Measurements from ENCODE around the gene CYP11A1.

Gene CYP11A1

DNA sequence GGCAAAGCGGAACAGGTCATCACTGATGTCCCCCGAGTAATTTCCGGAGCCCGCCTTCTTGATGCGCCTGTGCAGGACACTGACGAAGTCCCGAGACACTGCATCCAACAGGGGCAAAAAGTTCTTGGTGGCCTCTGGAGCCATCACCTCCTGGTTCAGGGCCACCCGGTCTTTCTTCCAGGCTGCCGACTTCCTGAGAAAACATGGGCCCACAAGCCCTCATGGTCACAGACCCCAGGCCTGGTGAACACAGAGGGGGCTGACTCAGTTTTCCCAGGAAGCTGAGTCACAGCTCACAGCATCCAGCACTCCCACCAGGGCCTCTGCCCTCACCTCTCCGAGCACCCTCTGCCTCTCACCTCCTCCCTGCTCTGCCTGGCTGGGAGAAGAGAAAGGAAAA, 22.4 kb downstream of the CYP11A1 start:
- H3K27ac ChIP-seq (ENCODE audit: insufficient read depth, low read depth, low read length, poor library complexity, severe bottlenecking): no peak overlapping the region
- no peaks in the 10 kb centered on the region for H3K27me3 ChIP-seq (ENCODE audit: control insufficient read depth, insufficient read depth, low read length, poor library complexity, severe bottlenecking)
- no peak overlapping the region for H3K4me3 ChIP-seq (ENCODE audit: insufficient read depth, low read depth, low read length)
- H3K9me3 ChIP-seq (ENCODE audit: control insufficient read depth, low read length): no peaks in the 10 kb centered on the region
- WGBS, 2 experiments: 92 to 94% methylated on average over 10 of the region's 10 CpGs
- H3K4me1 ChIP-seq (ENCODE audit: control insufficient read depth, insufficient read depth, low read length): no peaks in the 10 kb centered on the region
- H3K36me3 ChIP-seq (ENCODE audit: control insufficient read depth, insufficient read depth, low read length): no peaks in the 10 kb centered on the region

DNA sequence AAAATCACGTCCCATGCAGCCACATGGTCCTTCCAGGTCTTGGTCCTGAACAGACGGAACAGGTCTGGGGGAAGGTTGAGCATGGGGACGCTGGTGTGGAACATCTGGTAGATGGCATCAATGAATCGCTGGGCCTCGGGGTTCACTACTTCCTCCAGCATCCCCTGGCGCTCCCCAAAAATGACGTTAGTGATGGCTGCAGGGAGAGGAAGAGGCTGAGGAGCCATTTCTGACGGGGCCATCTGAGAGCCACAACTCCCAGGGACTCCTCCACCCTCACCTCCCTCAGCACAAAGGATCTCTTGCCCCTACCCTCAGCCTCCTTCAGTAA, 23.7 kb downstream of the CYP11A1 start:
- Histone ChIP-seq H3K9me3 (ENCODE audit: control insufficient read depth, low read length) (no peaks in the 10 kb centered on the region), H3K4me1 (ENCODE audit: control insufficient read depth, insufficient read depth, low read length) (no peaks in the 10 kb centered on the region), H3K36me3 (ENCODE audit: control insufficient read depth, insufficient read depth, low read length) (no peaks in the 10 kb centered on the region), H3K27me3 (ENCODE audit: control insufficient read depth, insufficient read depth, low read length, poor library complexity, severe bottlenecking) (no peaks in the 10 kb centered on the region), H3K4me3 (ENCODE audit: insufficient read depth, low read depth, low read length) (no peak overlapping the region), H3K27ac (ENCODE audit: insufficient read depth, low read depth, low read length, poor library complexity, severe bottlenecking) (no peak overlapping the region)
- 91 to 95% methylated on average over 8 of the region's 8 CpGs for WGBS, 2 experiments

DNA sequence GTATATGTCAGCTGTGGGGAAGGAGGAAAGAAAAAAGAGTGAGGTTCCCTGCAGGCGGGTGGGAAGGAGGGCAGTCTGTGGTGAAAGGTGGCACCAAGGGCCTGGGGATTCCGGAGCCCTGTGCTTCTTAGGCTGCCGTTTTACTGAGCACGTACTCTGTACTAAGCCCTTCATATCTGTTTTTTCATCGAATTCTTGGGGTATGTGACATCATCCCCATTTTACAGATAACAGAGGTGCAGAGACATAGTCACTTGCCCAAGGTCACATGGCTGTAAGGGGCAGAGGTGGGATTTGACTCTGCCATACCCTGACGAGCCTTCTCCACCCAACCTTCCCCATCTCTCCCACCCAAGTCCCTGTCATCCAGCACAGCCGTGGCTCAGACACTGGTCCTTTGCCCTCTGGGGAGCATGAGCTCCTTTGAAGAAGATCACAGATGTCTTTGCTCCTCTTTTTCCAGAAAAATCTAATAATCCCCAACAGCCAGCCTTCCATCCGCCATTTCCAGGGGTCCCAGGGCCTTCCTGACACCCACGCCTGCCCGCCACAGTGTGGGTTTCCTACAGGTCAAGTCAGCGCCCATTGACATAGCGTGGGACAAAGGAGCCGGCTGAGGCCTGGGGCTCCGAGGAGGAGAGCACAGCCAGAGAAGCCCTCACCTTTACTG, 24.2 kb downstream of the CYP11A1 start:
- no peaks in the 10 kb centered on the region for H3K4me1 ChIP-seq (ENCODE audit: control insufficient read depth, insufficient read depth, low read length)
- H3K9me3 ChIP-seq (ENCODE audit: control insufficient read depth, low read length): no peaks in the 10 kb centered on the region
- WGBS, 2 experiments: 94% methylated on average over 14 of the region's 14 CpGs
- H3K4me3 ChIP-seq (ENCODE audit: insufficient read depth, low read depth, low read length): no peak overlapping the region
- H3K27ac ChIP-seq (ENCODE audit: insufficient read depth, low read depth, low read length, poor library complexity, severe bottlenecking): no peak overlapping the region
- H3K27me3 ChIP-seq (ENCODE audit: control insufficient read depth, insufficient read depth, low read length, poor library complexity, severe bottlenecking): no peaks in the 10 kb centered on the region
- H3K36me3 ChIP-seq (ENCODE audit: control insufficient read depth, insufficient read depth, low read length): no peaks in the 10 kb centered on the region

DNA sequence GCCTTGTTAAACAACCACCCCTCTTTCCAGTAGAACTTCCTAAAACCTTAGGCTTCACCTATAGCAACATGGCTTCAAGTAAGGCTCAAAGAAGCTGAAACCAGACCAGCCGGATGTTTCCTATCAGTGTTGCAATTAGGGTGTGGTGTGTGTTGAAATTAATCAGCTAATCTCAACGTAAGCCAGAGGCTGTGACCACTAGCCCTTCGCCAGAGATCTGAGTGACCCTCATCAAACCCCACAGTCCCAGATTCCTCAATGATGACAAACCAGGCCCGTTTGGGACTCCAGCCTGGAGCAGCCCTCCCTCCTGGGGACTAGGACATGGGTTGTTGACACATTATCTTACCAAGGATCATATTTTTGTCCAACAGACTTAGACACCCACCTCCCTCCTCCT, 27.3 kb downstream of the CYP11A1 start:
- no peaks in the 10 kb centered on the region for H3K9me3 ChIP-seq (ENCODE audit: control insufficient read depth, low read length)
- no peaks in the 10 kb centered on the region for H3K27me3 ChIP-seq (ENCODE audit: control insufficient read depth, insufficient read depth, low read length, poor library complexity, severe bottlenecking)
- H3K4me3 ChIP-seq (ENCODE audit: insufficient read depth, low read depth, low read length): no peak overlapping the region
- H3K27ac ChIP-seq (ENCODE audit: insufficient read depth, low read depth, low read length, poor library complexity, severe bottlenecking): no peak overlapping the region
- no peaks in the 10 kb centered on the region for H3K36me3 ChIP-seq (ENCODE audit: control insufficient read depth, insufficient read depth, low read length)
- 84 to 88% methylated on average over 4 of the region's 4 CpGs for whole genome bisulfite sequencing, 2 experiments
- H3K4me1 ChIP-seq (ENCODE audit: control insufficient read depth, insufficient read depth, low read length): no peaks in the 10 kb centered on the region

DNA sequence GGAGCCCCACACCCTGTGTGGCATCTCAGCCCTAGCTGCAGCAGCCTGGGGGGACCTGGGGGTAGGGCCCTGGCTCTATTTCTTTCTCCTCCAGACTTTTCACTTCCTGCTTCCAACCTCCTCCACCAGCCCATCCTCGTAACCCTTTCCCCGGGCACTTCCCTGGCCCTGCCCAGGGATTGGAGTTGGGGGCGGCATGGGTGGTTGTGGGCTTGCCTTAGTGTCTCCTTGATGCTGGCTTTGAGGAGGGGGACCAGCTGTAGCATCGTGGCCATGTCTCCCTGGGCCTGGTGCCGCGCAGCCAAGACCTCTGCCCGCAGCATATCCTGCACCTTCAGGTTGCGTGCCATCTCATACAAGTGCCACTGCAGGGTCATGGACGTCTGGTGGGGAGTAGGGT, 28.1 kb downstream of the CYP11A1 start:
- Histone ChIP-seq H3K27ac (ENCODE audit: insufficient read depth, low read depth, low read length, poor library complexity, severe bottlenecking) (no peak overlapping the region), H3K27me3 (ENCODE audit: control insufficient read depth, insufficient read depth, low read length, poor library complexity, severe bottlenecking) (no peaks in the 10 kb centered on the region), H3K36me3 (ENCODE audit: control insufficient read depth, insufficient read depth, low read length) (no peaks in the 10 kb centered on the region), H3K9me3 (ENCODE audit: control insufficient read depth, low read length) (no peaks in the 10 kb centered on the region), H3K4me3 (ENCODE audit: insufficient read depth, low read depth, low read length) (no peak overlapping the region), H3K4me1 (ENCODE audit: control insufficient read depth, insufficient read depth, low read length) (no peaks in the 10 kb centered on the region)
- 92 to 95% methylated on average over 9 of the region's 9 CpGs for WGBS, 2 experiments

DNA sequence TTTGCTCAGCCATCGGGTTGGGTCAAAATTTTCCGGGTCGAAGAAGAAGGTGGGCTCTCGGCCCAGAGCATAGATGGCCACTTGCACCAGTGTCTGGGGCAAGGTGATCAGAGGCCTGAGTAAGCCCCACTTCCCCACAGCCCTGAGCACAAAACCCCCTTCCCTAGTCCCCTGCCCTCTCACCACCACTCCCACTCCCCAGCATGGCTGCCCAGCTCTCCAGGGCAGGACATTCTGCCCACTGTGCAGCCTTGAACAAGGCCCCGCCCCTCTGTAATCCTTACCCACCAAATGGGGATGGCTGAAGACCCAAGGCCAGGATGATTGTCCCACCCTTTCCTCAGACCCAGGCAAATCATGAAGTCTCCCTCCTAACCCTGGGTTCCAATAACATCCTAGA, 28.8 kb downstream of the CYP11A1 start:
- Histone ChIP-seq H3K27me3 (ENCODE audit: control insufficient read depth, insufficient read depth, low read length, poor library complexity, severe bottlenecking) (no peaks in the 10 kb centered on the region), H3K4me1 (ENCODE audit: control insufficient read depth, insufficient read depth, low read length) (no peaks in the 10 kb centered on the region), H3K36me3 (ENCODE audit: control insufficient read depth, insufficient read depth, low read length) (no peaks in the 10 kb centered on the region), H3K9me3 (ENCODE audit: control insufficient read depth, low read length) (no peaks in the 10 kb centered on the region), H3K4me3 (ENCODE audit: insufficient read depth, low read depth, low read length) (no peak overlapping the region), H3K27ac (ENCODE audit: insufficient read depth, low read depth, low read length, poor library complexity, severe bottlenecking) (no peak overlapping the region)
- WGBS, 2 experiments: 95 to 96% methylated on average over 5 of the region's 5 CpGs

DNA sequence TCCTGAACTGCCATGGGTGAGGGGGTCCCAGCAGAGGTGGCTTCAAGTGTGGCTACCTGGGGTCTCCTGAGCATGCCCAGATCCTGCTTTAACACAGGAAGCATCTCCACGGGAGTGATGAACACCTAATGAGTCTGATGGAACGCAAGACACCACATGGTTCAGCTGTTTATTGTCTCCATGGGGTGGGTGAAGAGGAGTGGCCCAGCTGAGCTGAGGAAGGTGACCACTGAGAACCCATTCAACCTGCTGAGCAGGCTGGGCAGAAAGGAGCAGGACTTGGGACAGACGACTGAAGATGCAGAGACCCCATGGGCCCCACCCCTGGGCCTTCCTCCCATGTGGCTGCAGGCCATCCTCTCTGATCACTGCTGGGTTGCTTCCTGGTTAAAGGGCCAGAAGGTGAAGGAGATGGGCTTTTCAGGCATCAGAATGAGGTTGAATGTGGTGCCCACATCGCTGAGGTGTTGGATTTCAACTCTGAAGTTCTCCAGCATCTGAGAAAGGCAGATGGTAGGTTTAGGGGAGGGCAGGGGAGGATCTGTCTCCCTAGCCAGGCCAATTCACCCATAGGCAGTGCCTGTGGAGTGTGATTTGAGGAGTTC, 29.7 kb downstream of the CYP11A1 start:
- Histone ChIP-seq H3K27ac (ENCODE audit: insufficient read depth, low read depth, low read length, poor library complexity, severe bottlenecking) (no peak overlapping the region), H3K4me1 (ENCODE audit: control insufficient read depth, insufficient read depth, low read length) (no peaks in the 10 kb centered on the region), H3K4me3 (ENCODE audit: insufficient read depth, low read depth, low read length) (no peak overlapping the region), H3K36me3 (ENCODE audit: control insufficient read depth, insufficient read depth, low read length) (no peaks in the 10 kb centered on the region), H3K27me3 (ENCODE audit: control insufficient read depth, insufficient read depth, low read length, poor library complexity, severe bottlenecking) (no peaks in the 10 kb centered on the region), H3K9me3 (ENCODE audit: control insufficient read depth, low read length) (no peaks in the 10 kb centered on the region)
- 92 to 94% methylated on average over 4 of the region's 4 CpGs for WGBS, 2 experiments

DNA sequence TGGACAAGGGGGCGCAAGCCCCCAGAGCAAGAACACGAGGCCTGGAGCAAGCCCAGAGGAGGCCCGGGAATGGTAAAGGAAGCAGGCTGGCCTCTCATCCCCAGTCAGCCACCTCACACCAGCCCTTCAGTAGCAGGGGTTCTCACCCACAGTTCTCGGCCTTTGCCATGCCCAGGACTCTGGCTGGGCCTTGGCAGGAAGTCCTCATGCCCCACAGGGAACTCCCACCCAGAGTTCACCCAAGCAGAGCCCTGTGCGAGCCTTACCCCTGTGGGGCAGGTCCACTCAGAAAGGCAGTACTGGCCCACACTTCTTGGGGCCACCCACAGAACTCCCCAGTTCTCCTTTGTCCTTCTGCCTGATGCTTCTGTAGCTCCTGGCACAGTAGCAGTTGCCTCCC, 30.3 kb downstream of the CYP11A1 start:
- no peak overlapping the region for H3K4me3 ChIP-seq (ENCODE audit: insufficient read depth, low read depth, low read length)
- H3K36me3 ChIP-seq (ENCODE audit: control insufficient read depth, insufficient read depth, low read length): no peaks in the 10 kb centered on the region
- no peak overlapping the region for H3K27ac ChIP-seq (ENCODE audit: insufficient read depth, low read depth, low read length, poor library complexity, severe bottlenecking)
- H3K27me3 ChIP-seq (ENCODE audit: control insufficient read depth, insufficient read depth, low read length, poor library complexity, severe bottlenecking): no peaks in the 10 kb centered on the region
- H3K9me3 ChIP-seq (ENCODE audit: control insufficient read depth, low read length): no peaks in the 10 kb centered on the region
- WGBS, 2 experiments: 94% methylated on average over 5 of the region's 5 CpGs
- no peaks in the 10 kb centered on the region for H3K4me1 ChIP-seq (ENCODE audit: control insufficient read depth, insufficient read depth, low read length)

DNA sequence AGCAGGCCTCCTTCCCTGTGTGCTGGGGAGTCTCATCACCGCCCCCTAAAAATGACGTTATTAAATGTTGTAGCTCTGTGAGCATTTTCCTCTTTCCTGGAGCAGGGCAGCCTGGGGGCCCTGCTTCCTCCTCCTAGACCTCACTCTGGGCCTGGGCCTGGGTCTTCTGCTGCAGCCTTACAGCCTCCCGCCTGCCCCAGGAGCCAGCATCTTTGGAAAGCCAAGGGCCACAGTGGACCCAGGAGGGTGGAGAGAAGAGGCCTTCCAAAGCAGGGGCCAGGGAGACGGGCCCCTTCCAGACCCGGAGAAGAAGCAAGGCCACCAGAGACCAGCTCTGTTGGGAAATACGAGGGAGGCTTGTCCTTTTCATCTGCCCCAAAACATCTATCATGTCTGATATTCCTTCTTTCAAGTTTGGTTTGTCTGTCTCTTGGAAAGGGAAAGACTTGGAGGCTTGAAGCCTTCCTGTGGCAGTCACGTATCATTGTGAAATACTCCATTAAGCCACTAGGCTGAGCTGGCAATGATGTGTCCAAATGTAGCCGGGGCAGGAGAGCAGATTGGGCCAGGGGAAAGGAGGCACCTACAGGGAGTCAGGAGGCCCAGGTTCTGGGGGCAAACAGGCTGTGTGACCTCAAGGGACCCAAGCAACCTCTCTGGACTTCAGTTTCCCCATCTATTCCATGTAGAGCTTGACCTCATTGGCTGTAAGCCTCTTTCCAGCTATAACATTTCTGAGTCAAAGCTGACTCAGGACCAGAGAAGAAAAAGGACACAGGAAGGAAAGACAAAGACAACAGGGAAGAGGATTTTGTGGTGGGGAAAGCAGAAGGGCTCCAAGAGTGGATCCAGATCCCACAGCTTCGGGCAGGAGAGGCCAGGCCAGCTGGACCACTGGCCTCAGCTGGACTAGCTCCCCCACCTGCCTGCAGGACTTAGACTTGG, 31.1 kb downstream of the CYP11A1 start:
- WGBS, 2 experiments: 91 to 95% methylated on average over 9 of the region's 9 CpGs
- Histone ChIP-seq H3K27me3 (ENCODE audit: control insufficient read depth, insufficient read depth, low read length, poor library complexity, severe bottlenecking) (no peaks in the 10 kb centered on the region), H3K36me3 (ENCODE audit: control insufficient read depth, insufficient read depth, low read length) (no peaks in the 10 kb centered on the region), H3K4me1 (ENCODE audit: control insufficient read depth, insufficient read depth, low read length) (no peaks in the 10 kb centered on the region), H3K9me3 (ENCODE audit: control insufficient read depth, low read length) (no peaks in the 10 kb centered on the region), H3K4me3 (ENCODE audit: insufficient read depth, low read depth, low read length) (no peak overlapping the region), H3K27ac (ENCODE audit: insufficient read depth, low read depth, low read length, poor library complexity, severe bottlenecking) (no peak overlapping the region)

DNA sequence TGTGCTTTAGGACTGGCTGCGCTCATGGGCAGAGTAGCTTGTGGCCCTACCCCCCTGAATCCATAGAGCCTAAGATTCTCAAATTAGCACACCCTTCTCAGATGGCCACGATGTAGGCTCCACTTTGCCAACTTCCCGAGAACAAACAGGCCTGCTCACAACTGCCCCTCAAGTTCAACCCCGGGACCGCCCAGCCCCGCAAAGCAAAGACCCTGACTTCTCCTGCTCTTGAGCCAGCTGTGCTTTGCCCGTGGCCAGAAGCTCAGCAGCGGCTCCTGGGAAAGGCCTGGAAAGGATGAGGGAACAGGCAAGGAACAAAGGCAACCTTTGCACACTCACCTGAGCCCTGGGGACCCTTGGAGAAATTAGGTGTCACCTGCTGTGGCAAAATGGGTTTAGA, 32.0 kb downstream of the CYP11A1 start:
- Histone ChIP-seq H3K9me3 (ENCODE audit: control insufficient read depth, low read length) (no peaks in the 10 kb centered on the region), H3K4me1 (ENCODE audit: control insufficient read depth, insufficient read depth, low read length) (no peaks in the 10 kb centered on the region), H3K27ac (ENCODE audit: insufficient read depth, low read depth, low read length, poor library complexity, severe bottlenecking) (no peak overlapping the region), H3K36me3 (ENCODE audit: control insufficient read depth, insufficient read depth, low read length) (no peaks in the 10 kb centered on the region), H3K4me3 (ENCODE audit: insufficient read depth, low read depth, low read length) (no peak overlapping the region), H3K27me3 (ENCODE audit: control insufficient read depth, insufficient read depth, low read length, poor library complexity, severe bottlenecking) (peaks cover under 1% of the 10 kb centered on the region)
- 93 to 94% methylated on average over 8 of the region's 8 CpGs for WGBS, 2 experiments
